ENCODE results near the gene ABTB2.
A peak's percentile ranks its signal among the peaks of the same experiment; 100 is the strongest.
"Not testable (repeated sequence)": the region's sequence is repeated elsewhere in the genome, so short reads cannot be mapped to it uniquely, and the experiment has no call there.

The ABTB2 gene

DNA sequence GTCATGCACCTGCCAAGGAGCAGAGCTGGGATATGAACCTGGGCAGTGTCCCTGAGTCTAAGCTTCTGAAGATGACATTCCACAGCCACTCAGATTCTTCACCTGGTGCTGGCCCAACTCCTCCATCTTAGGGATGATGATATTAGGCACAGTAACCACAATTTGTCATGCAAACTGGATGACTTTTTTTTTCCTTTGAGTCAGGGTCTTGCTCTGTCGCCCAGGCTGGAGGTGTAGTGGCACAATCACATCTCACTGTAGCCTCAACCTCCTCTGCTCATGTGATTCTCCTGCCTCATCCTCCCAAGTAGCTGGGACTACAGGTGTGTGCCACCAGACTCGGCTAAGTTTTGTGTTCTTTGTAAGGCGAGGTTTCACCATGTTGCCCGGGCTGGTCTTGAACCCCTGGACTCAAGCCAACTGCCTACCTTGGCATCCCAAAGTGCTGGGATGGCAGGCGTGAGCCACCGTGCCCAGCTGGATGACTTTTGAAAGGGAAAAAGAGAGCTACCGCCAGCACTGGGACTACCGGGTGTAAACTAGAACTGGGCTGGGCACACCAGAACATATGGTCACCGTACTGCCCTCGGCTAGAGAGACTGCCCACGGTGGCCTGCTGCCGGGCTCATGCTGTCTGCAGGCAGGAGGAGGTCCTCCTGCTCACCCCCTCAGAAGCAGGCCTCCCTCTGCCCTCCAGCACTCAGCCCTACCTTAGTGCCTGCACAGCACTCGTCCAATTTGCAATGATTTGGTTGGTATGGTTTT is 174.7 kb downstream of the ABTB2 start:
- no peak for DNase-seq

DNA sequence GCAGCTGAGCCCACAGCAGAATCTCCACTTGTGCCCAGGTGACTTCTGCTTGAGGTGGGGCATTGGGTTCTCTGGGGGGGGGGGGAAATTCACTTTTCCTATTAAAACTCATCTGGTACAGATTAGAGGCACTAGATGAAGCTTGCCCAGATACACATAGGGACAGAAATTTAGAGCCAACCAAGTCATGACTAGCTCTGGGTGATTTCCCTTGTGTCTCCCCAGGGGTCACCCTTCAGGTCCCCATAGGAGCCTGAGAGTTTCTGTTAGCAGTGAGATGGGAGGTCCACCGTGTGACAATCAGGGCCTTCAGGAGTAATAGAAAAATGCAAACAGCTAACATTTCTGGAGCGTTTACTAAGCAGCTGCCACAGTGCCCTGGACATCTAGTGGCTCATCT is 175.4 kb downstream of the ABTB2 start:
- no peak for DNase-seq

DNA sequence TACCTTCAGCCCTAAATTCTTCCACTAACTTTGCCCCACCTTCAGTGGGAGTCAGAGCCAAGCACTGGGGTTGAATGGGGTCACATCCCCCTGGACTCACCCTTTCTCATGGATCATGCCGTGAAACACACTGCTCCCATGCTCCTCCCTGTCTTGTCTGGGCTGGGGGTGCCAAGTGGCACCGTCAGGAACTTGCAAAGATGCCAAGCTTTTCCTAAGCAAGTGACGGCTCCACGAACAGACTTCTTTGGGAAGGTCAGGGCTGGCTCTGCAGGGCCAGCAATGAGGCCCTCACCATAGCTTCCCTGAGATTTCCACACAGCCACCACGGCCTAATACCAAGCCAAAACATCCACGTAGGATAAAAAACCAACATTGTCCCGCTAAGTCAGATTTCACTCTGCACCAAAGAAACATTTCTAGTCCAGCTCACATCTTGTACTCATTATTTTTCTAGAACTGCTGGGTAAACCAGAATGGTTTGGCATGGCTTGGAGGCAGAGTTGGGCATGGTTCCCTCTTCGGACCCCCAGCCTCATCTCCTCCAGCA is 175.9 kb downstream of the ABTB2 start:
- DNase-seq = no peak

DNA sequence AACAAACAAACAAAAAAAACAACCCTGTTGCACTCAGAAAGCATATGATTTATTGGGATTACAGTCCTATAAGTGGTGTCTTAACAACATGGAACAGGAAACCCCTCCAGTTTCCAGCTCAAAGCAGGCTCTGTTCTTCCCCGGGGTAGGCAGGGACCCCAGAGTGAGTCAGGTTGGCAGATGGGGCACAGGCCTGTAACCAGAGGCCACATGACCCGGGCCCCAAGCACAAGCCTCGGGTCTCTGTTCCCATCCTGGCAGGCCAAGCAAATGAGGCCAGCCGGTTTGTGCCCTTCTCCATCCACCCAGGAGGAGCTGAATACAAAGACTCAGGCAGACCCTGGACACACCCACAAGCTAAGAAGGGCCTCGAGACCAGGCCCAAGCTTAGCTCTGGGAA is 176.6 kb downstream of the ABTB2 start:
- DNase-seq = no peak

DNA sequence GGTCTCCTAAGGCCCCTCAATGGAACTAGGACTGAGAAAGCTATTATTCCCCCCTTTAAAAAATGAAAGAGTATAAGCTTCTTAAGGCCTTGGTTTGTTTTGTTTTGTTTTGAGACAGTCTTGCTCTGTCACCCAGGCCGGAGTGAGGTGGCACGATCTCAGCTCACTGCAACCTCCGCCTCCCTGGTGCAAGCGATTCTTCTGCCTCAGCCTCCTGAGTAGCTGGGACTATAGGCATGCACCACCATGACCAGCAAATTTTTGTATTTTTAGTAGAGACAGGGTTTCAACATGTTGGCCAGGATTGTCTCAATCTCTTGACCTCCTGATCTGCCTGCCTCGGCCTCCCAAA is 177.0 kb downstream of the ABTB2 start:
- DNase-seq = not testable (repeated sequence)

DNA sequence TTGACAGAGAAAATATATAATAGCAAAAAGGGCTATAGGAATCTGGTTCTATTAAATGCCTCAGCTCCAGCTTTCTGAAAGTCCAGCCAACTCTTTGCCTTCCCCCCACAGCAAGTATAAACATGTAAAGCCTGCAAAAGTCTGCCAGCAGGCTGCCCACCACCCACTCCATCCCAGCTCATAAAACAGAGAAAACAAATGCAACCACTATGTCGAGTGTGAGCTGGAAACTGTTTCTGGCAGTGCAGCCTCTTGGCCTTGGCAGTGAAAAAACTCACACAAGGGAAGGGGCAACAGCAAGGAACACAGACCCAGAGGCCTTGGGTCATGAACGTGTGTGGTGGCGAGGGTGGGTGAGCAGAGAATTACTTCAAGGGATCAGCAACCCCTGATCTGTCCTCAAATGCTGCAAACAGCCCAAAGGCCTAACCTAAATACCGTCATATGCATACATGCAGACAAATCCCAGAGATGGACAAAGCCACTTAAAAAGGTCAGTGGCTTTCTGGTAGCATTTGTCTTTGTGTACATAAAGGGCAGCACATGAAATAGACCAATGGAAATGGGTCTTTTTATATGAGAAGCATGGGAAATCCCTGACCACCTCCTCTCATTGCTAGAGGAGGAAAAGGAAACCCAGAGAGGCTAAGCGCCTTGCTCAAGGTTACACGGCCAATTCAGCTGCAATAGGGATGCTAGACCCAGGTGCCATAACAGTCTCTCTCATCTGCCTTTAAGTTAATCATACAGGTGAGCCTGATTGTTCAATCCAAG is 177.6 kb downstream of the ABTB2 start:
- no peak for DNase-seq

DNA sequence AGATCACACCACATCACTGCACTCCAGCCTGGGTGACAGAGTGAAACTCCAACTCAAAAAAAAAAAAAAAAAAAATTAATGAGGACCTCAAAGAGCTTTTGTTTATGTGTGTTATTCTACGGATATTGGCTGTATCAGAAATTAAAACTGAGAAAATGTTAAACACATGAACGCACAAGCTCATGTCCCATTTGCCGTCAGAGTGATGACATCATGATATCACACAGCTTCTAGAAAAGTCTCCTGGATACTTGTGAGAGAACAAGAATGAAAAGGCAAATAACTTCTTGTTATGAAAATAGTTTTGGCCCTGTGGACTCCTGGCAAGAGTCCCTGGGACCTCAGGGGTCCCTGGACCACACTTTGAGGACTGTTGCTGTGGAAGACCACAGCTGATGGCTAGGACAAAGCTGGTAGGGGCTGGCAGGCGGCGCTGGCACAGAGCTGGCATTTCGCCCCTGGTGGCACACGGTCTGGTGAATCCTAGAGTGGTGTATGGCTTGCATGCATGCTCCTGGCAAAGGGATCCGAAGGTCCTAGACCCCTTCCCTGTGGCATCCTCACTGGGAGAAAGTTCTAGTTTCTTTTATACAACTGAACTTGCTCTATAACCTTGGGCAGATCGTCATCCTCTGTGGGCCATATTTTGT is 178.7 kb downstream of the ABTB2 start:
- DNase-seq = no peak

DNA sequence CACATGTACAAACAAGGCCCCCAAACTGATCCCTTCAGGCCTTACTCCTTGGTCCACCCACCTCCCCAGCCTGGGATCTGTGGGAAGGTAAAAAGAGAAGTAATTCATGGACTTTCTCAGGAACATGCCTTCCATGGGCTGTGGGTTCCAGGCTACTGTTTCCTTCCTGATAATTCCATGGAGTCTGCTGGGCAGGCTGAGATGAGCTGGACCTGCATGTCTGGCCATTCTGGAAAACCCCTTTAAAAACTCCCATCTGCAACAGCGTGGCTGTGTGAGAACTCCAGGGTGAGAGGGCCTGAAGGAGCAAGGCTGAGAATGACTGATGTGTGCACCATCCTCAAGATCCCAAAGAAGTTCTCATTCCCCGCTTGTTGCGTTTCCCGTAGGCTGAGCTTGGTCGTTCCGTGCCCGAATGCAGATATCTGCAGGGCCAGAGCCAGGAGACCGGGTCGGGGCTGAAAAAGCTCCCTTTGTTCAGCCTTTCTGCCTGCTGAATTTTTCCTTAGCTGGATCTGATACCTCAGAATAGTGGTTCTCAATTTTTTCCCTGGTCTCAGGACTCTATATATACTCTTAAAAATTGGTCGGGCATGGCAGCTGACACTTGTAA is 179.5 kb downstream of the ABTB2 start:
- no peak for DNase-seq

DNA sequence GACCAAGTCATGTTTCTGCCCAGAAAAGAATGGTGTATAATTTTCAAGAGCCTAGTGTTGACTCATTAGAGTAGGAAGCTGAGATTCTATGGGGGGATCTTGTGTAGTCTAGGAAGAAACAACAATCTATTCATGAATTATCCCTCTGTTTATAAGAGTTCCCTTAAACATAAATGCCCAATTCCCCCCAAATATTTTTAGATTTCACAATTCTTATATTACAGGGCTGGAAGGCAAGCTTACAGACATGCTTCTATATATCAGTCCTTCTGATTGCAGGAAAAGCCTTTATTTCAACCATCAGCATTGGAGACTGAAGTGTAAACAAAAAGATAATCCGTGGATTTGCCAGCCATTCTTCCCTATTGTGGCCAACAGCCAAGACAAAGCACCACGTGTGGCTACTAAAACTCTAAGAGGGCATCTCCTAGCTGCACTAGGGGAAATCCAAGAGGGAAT is 181.0 kb downstream of the ABTB2 start:
- DNase-seq = no peak

DNA sequence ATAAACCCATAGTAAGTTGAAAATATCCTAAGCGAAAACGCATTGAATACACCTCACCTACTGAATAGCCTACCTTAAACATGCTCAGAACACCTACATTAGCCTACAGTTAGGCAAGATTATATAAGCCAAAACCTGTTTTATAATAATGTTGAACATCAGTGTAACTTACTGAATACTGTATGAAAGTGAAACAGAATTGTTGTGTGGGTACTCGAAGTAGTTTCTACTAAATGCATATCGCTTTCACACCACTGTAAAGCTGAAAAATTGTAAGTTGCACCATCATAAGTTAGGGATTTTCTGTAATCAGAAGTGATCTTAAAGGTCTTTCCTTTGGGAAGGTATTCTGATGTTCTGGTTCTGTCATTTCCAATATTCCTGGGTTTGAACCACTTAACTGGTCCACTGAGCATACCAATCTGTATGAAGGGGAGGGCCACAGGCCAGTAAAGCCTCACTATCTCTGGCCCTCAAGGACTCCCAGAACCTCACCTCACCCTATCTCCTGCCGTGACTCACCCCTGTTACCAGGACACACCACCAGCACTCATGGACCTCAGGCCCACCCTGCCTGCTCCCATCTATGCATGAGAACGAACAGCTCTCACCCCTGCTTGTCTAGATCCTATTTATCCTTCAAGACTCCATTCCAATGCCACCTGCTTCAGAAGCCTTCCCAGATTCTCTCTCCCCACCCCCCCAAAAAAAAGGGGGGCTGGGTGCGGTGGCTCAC is 182.4 kb downstream of the ABTB2 start:
- no peak for DNase-seq

DNA sequence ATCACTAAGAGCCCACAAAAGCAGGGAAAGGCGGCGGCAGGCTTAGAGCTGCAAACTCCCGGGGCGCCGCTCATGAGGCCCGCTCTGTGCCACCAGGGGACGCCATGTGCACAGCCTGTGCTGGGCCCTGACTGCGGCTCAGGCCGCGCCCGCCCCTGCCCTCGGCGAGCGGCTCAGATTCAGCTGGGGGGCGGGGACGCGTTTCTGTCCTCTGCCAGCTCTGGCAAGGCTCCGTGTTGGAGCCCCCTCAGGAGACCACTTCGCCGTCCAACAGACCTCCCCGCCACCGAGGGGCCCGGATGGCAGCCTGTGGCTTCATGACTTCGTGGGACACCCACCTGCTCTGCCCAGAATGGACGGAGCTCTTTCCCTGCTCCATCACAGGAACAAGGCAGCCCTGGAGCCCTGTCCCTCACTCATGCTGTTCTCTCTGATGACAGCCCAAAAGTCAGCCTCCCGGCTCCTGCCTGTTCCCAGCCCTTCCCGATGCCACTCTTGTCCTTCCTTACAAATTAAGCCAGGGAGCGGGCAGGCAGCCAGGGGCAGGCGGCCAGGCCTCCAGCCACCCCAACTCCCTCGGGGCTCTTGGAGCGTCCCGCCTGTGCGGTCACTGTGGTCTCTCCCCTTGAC is 183.3 kb downstream of the ABTB2 start:
- DNase-seq = peak; percentile 65

DNA sequence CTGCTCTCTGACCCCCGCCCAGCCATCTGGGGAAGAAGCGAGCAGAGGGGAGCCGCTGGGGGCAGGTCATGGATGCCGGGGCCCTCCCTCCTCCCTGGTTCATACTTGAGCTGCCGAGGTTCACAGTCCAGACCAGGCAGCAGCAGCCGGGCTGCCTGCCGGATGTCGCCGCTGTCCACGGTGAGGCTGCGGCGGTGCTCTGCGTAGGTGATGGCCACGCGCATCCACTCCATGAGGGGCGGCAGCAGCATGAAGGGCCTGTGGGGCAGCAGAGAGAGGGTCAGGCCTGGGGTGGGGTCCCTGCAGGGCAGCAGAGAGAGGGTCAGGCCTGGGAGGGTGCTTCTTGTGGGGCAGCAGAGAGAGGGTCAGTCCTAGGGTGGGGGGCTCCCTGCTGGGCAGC is 184.8 kb downstream of the ABTB2 start:
- no peak for DNase-seq

DNA sequence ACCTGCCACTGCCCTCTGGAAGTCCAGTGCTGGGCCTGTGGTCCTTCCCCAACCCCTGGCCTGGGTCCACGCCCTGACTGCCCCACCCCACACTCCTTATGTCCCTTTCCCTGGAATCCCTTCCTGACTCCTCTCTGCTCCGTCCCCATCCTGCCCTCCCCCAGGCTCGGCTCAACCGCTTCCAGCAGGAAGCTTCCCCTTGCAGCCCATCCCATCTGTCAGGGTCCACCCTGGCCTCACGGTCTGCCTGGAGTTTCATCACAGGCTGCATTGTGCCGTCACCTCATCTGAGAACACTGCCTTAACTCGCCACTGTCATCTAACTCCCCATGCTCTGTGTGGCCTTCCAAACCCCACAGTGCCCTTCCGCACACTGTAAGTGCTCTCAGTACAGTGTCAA is 188.1 kb downstream of the ABTB2 start:
- DNase-seq = no peak

DNA sequence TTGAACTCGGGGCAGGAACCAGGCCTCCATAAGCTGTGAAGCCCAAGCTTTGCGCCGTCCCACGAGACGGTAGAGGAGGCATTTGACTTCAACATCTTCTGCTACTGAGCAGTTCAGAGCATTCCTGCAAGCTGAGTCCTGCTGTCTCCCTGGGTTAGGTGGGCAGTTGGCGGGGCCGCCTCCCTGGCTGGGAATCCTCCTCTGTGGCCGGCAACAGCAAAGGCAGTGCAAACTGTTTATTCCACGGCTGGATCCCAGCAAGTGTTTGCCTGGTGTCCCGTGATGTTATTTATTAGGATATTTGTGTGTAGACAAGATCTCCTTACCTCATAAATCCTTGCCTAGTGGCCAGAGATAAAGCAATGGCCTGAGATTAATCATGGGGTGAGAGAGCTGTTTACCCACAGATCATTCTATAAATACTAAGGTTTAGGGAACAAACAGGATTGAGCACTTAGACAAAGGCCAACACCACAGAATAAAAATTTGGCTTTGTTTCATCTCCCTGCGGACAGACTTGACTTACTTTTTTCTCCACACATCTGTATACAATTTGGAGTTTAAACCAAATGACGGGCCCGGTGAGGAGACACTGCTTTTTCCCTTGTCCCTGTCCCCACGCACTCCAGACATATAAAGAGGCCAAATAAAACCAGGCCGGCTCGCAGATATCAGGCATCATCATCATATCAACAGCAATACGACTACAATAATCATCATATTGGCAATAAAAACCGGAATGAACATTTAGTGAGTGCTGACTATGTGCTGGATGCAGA is 189.0 kb downstream of the ABTB2 start:
- DNase-seq = no peak

DNA sequence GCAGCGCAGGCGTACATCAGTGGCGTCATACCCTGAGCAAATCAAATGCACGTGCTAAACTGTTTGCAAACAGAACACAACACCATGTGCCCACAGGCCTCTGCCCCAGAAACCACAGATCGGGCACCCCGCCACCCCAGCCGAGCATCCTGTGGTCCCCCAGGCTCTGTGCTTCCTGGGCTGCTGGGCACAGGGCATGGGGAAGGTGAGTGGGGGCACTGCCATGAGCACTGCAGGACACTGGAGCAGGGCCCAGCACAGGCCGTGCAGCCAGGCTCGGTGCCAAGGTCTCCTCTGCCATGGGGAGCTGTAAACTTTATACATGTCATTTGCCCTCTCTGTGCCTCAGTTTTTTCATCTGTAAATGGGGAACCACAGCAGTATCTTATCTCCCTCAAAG is 189.8 kb downstream of the ABTB2 start:
- DNase-seq = no peak

DNA sequence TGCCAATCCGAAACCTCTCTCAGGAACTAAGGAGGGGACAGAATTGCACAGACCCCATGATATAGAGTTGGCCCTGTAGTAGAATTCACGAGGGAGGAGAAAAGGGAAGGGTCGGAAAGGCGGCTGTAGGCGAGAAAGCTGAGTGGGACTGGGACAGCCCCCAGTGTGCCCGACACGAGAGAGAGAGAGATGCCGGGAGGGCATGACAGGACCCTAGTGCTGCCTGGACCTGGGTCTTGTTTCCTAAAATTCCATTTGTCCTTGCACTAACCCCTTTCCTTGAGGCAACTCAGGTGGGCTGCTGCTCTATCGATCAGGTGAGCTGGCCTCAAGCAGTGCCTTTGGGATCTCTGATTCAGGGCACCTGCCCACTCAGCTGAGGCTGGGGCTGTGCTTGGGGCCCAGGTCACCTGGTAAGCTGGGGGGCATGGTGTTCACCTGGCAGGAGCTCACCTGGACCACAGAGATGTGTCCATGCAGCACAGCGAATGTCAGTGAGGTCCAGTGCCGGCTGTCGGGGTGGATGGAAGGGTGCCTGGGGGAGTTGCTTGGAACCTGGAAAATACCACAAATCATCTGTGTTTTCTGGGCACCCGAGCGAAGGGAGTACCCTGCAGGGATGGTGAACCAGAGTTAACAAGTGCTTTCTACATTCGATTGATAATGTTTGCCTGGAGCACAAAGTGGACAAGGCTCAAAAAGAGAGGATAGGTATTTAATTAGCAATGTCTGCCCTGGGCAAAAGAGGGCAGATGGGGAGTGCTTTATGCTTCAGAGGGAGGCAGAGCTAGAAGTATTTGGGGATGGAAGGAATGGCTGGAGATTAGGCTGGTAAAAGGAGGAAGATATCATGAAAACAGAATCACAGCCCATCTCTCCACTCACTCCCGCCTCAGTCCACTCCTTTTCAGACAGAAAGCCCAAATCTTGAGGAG is 190.7 kb downstream of the ABTB2 start:
- no peak for DNase-seq

DNA sequence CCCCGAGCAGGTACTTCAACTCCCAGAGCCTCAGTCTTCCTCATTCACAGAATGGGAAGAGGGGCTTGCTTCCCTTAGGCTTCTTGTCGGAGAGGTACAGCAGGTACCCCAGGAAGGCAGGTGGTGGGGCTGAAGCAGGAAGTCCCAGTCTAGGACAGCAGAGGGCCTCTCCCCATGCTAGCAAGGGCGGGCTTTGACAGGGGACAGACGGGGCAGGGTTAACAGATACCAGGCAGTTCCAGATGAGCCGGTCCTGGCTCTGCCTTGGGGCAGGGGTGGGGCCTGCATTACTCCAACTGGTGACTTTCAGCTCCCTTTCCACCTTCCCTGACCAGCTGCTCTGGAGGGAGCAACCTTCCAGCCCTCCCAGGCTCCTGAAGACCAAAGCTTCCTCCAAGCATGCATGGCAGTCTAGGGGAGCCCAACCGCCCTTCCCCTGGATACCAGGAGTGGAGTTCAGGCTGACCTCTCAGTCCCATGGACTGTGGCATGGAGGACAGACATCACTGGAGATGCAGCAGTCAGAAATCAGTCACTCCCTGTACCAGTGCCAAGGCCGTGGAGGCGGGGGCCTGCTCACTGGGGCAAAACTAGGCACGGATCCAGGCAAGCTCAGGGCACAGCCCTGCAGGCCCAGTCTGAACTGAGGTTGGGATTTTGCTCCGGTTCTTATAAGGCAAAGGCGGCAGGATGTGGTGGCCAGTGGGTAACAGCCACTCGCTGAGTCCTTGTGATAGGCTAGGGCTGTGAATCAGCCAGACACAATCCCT is 191.8 kb downstream of the ABTB2 start:
- no peak for DNase-seq

DNA sequence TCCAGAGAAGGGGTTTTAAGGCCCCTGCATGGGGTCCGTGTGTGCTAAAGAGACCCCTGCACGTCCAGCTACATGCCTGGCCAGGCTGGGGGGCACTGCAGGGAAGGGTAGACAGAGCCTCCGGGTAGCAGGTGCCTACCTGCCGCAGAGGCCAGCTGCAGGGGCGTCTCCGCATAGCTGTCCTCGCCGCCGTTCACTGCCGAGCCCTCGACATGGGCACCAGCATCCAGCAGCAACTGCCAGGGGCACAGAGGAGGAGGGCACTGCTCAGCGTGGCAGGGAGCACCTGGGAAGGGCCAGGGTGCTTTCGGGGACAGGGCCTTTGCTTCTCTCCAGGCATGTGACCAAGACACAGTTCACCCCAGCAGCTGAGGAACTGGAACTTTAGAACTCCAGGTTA is 192.7 kb downstream of the ABTB2 start:
- DNase-seq = no peak

DNA sequence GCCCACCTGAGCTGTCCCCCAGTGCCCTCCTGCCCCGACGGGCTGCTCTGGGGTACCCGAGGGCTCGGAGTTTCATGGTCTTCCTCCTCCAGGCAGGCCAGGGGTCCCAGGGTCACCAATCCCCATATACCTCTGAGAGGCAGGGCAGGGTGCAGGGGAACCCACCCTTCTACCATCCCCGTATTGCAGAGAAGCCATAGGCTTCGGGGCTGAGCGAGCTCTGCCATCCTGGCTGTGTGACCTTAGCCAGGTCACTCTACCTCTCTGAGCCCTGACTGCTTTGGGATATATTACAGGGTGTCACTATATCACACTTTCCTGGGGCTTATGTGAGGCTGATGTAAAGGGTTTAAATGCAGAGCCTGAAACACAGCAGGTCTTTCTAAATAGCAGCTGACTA is 195.0 kb downstream of the ABTB2 start:
- DNase-seq = no peak
